IMR-90 (cell line): ENCODE results near the gene LOX. TPM values are rescaled to one million over a fixed set of nuclear protein-coding genes. Genes with fewer than 3 reads are reported as not detected.

Source experiments
- ATAC-seq: fragments of 200-7000 bp; cut with Tn5 transposase; 2 replicates; pipeline ENCODE4 v1.9.1; 2020; ENCODE audit warnings: low read depth, mild to moderate bottlenecking, moderate library complexity
- BruUV-seq: library from RNA; stranded (reverse); fragments of 400-500 nt; replicated peaks from 2 replicates; lab custom pipeline; 2021; lab: Mats Ljungman, UMichigan
- CTCF ChIA-PET: fragments of 300-600 bp; formaldehyde crosslinking; extraction: SDS; loops from one replicate; lab custom pipeline; 2021; ENCODE audit warnings: antibody characterized with exemption; lab: Yijun Ruan, JAX
- POLR2A ChIA-PET: fragments of 300-600 bp; sonication (Branson Sonifier 250); formaldehyde crosslinking; loops from one replicate; lab custom pipeline; 2022; ENCODE audit warnings: antibody characterized with exemption; ENCODE audit not compliant: unreplicated experiment; lab: Charles Lee
- DNase-seq: peaks from one replicate; pipeline ENCODE4 v3.0.0; 2013
- H2AFZ ChIP-seq: replicated peaks from 2 replicates; pipeline ENCODE3; 2013; ENCODE audit warnings: low read length, mild to moderate bottlenecking; ENCODE audit not compliant: poor library complexity
- H2AK5ac ChIP-seq: 2 replicates; pipeline ENCODE4 v1.6.1; 2013; ENCODE audit warnings: low read depth, low read length, inconsistent platforms
- H2AK9ac ChIP-seq: replicated peaks from 2 replicates; pipeline ENCODE3; 2013; ENCODE audit warnings: mild to moderate bottlenecking, low read depth, low read length, moderate library complexity; ENCODE audit not compliant: poor library complexity
- H2BK120ac ChIP-seq: 2 replicates; pipeline ENCODE4 v1.6.1; 2013; ENCODE audit warnings: low read depth, low read length, inconsistent platforms
- H2BK15ac ChIP-seq: 3 replicates; pipeline ENCODE4 v1.6.1; 2013; ENCODE audit warnings: low read depth, low read length, inconsistent platforms
- H2BK20ac ChIP-seq: 2 replicates; pipeline ENCODE4 v1.6.1; 2013; ENCODE audit warnings: low read depth, mild to moderate bottlenecking, inconsistent platforms, low read length, moderate library complexity
- H2BK5ac ChIP-seq: 2 replicates; pipeline ENCODE4 v1.6.1; 2013; ENCODE audit warnings: mild to moderate bottlenecking, low read depth, low read length, inconsistent platforms; ENCODE audit not compliant: poor library complexity, severe bottlenecking
- H3K14ac ChIP-seq: replicated peaks from 2 replicates; pipeline ENCODE4 v1.6.1; 2013; ENCODE audit warnings: low read depth, low read length, inconsistent platforms
- H3K18ac ChIP-seq: 2 replicates; pipeline ENCODE4 v1.6.1; 2013; ENCODE audit warnings: low read depth, low read length, control low read depth
- H3K23ac ChIP-seq: 2 replicates; pipeline ENCODE4 v1.6.1; 2013; ENCODE audit warnings: low read depth, low read length, inconsistent platforms
- H3K27ac ChIP-seq: 2 replicates; pipeline ENCODE4 v1.5.1; 2013; ENCODE audit warnings: mild to moderate bottlenecking, control low read depth, low read length; ENCODE audit not compliant: insufficient read depth
- H3K27me3 ChIP-seq: 2 replicates; pipeline ENCODE4 v1.6.1; 2013; ENCODE audit warnings: low read length; ENCODE audit not compliant: control insufficient read depth, insufficient read depth
- H3K36me3 ChIP-seq: 2 replicates; pipeline ENCODE4 v1.6.1; 2013; ENCODE audit warnings: low read length, mixed read lengths; ENCODE audit not compliant: control insufficient read depth, insufficient read depth
- H3K4ac ChIP-seq: 2 replicates; pipeline ENCODE4 v1.6.1; 2013; ENCODE audit warnings: low read depth, low read length, inconsistent platforms
- H3K4me1 ChIP-seq: 2 replicates; pipeline ENCODE4 v1.6.1; 2013; ENCODE audit warnings: low read length, mixed read lengths; ENCODE audit not compliant: control insufficient read depth, insufficient read depth
- H3K4me2 ChIP-seq: 2 replicates; pipeline ENCODE4 v1.6.1; 2013; ENCODE audit warnings: low read depth, mild to moderate bottlenecking, control low read depth, low read length, moderate library complexity
- H3K4me3 ChIP-seq: 2 replicates; pipeline ENCODE4 v1.5.1; 2013; ENCODE audit warnings: low read depth, mild to moderate bottlenecking, control low read depth, low read length, moderate library complexity; ENCODE audit not compliant: insufficient read depth
- H3K56ac ChIP-seq: 2 replicates; pipeline ENCODE4 v1.6.1; 2013; ENCODE audit warnings: low read length, inconsistent platforms; ENCODE audit not compliant: insufficient read depth; ENCODE audit errors: extremely low read depth
- H3K79me1 ChIP-seq, 2 experiments: 2 replicates each; pipeline ENCODE4 v1.6.1; 2013; ENCODE audit warnings: low read length in 2 of 2, inconsistent platforms in 1 of 2, low read depth in 1 of 2
- H3K9ac ChIP-seq: 2 replicates; pipeline ENCODE4 v1.6.1; 2013; ENCODE audit warnings: low read depth, low read length, control low read depth
- H3K9me1 ChIP-seq: 2 replicates; pipeline ENCODE4 v1.6.1; 2013; ENCODE audit warnings: low read length, inconsistent platforms; ENCODE audit not compliant: insufficient read depth
- H3K9me3 ChIP-seq: 2 replicates; pipeline ENCODE4 v1.6.1; 2013; ENCODE audit warnings: low read length; ENCODE audit not compliant: control insufficient read depth, insufficient read depth
- H4K20me1 ChIP-seq: 2 replicates; pipeline ENCODE4 v1.6.1; 2013; ENCODE audit warnings: low read length, inconsistent platforms; ENCODE audit not compliant: insufficient read depth
- H4K5ac ChIP-seq: 2 replicates; pipeline ENCODE4 v1.6.1; 2013; ENCODE audit warnings: mild to moderate bottlenecking, low read depth, low read length, control low read depth
- H4K8ac ChIP-seq, 2 experiments: 2 replicates each; pipeline ENCODE4 v1.6.1; 2013; ENCODE audit warnings: low read depth in 2 of 2, low read length in 2 of 2, control low read depth in 1 of 2, inconsistent platforms in 1 of 2
- H4K91ac ChIP-seq: 2 replicates; pipeline ENCODE4 v1.6.1; 2013; ENCODE audit warnings: low read depth, low read length, inconsistent platforms; ENCODE audit not compliant: insufficient read depth
- BHLHE40 ChIP-seq: fragments of 150-350 bp; IDR thresholded peaks from 2 replicates; pipeline ENCODE4 v1.6.1; 2016; ENCODE audit warnings: mild to moderate bottlenecking, low read depth, low read length
- CEBPB ChIP-seq: IDR thresholded peaks from 2 replicates; pipeline ENCODE4 v1.6.1; 2012; ENCODE audit warnings: low read depth, low read length, improper control_type of control experiment
- CHD1 ChIP-seq: IDR thresholded peaks from 2 replicates; pipeline ENCODE4 v1.6.1; 2012; ENCODE audit warnings: low read depth, low read length, improper control_type of control experiment
- CTCF ChIP-seq: conservative IDR thresholded peaks from 2 replicates; pipeline ENCODE4 v1.5.1; 2012; ENCODE audit warnings: mild to moderate bottlenecking, low read depth, low read length, improper control_type of control experiment
- FOS ChIP-seq: fragments of 150-350 bp; IDR thresholded peaks from 2 replicates; pipeline ENCODE4 v1.6.1; 2016; ENCODE audit warnings: low read depth, low read length
- MAFK ChIP-seq: IDR thresholded peaks from 2 replicates; pipeline ENCODE4 v1.6.1; 2012; ENCODE audit warnings: low read depth, low read length, improper control_type of control experiment
- MXI1 ChIP-seq: IDR thresholded peaks from 2 replicates; pipeline ENCODE4 v1.6.1; 2012; ENCODE audit warnings: low read depth, mild to moderate bottlenecking, low read length, moderate library complexity, borderline replicate concordance
- NFE2L2 ChIP-seq: fragments of 150-350 bp; IDR thresholded peaks from 2 replicates; pipeline ENCODE4 v1.6.1; 2016; ENCODE audit warnings: low read depth, mild to moderate bottlenecking, low read length
- POLR2A ChIP-seq: IDR thresholded peaks from 2 replicates; pipeline ENCODE4 v1.6.1; 2012; ENCODE audit warnings: mild to moderate bottlenecking, low read depth, low read length
- RAD21 ChIP-seq: IDR thresholded peaks from 2 replicates; pipeline ENCODE4 v1.6.1; 2012; ENCODE audit warnings: low read length, improper control_type of control experiment
- RCOR1 ChIP-seq: IDR thresholded peaks from 2 replicates; pipeline ENCODE4 v1.6.1; 2012; ENCODE audit warnings: mild to moderate bottlenecking, low read length, improper control_type of control experiment; ENCODE audit not compliant: insufficient replicate concordance
- SMC3 ChIP-seq: fragments of 150-350 bp; IDR thresholded peaks from 2 replicates; pipeline ENCODE4 v1.6.1; 2016; ENCODE audit warnings: low read depth, mild to moderate bottlenecking, antibody characterized with exemption, low read length, moderate library complexity
- USF2 ChIP-seq: fragments of 150-350 bp; IDR thresholded peaks from 2 replicates; pipeline ENCODE4 v1.6.1; 2017; ENCODE audit warnings: mild to moderate bottlenecking, antibody characterized with exemption, low read length, low read depth
- WGBS, 2 experiments: methylation state at CpG; one replicate each; pipeline versions ENCODE4 v1.1.5 to v1.1.7; 2013; ENCODE audit warnings: missing lambda C conversion rate in 2 of 2; ENCODE audit not compliant: insufficient read length in 1 of 2; ENCODE audit errors: extremely low coverage in 2 of 2; 5-methylcytosine and 5-hydroxymethylcytosine counted together
- dilution Hi-C: fragments of 300-500 bp; cut with HindIII; formaldehyde crosslinking; loops from one replicate; pipeline ENCODE4 v1.14.3; 2018; ENCODE audit warnings: low sequenced_read_pairs; ENCODE audit not compliant: unreplicated experiment
- in situ Hi-C: fragments of 300-500 bp; cut with MboI; formaldehyde crosslinking; loops from 3 replicates; pipeline ENCODE4 v1.14.3; 2019; ENCODE audit warnings: low sequenced_read_pairs, inconsistent platforms, mixed read lengths
- intact Hi-C: fragments of 100-400 bp; cut with micrococcal nuclease; formaldehyde crosslinking; loops from 2 replicates; pipeline ENCODE4 v1.10.0; 2022
- polyA plus RNA-seq, 3 experiments: library from polyadenylated mRNA; depleted of rRNA; stranded (reverse); fragments of >200 nt; gene quantifications; 2 replicates each; pipeline ENCODE4 v1.2.3, GENCODE V29; 2012; ENCODE audit warnings: low replicate concordance in 1 of 3
- total RNA-seq: library from RNA; depleted of rRNA; stranded (reverse); fragments of >200 nt; gene quantifications from 2 replicates; pipeline ENCODE4 v1.2.3, GENCODE V29; 2012

LOX gene
- total and polyA plus RNA-seq, 2 of the 4 experiments (the other 2 are of a cell fraction): 277 to 662 TPM

- Histone ChIP-seq H3K27ac (no peak overlapping the region), H3K9me1 (no peaks in the 10 kb centered on the region), H3K4me2 (no peak overlapping the region), H2AK5ac (no peak overlapping the region), H4K5ac (no peak overlapping the region), H3K36me3 (no peaks in the 10 kb centered on the region; the same call in 1 of the 2 replicates), H3K14ac (no peak overlapping the region), H3K56ac (no peak overlapping the region), H2BK5ac (no peak overlapping the region), H3K79me1 (peaks cover 4 to 13% of the 10 kb centered on the region in 2 experiments), H3K9me3 (no peaks in the 10 kb centered on the region), H2AK9ac (no peak overlapping the region), H4K91ac (no peak overlapping the region), H2BK120ac (no peak overlapping the region), H3K9ac (no peak overlapping the region), H3K18ac (no peak overlapping the region), H3K23ac (no peak overlapping the region), H3K4me3 (no peak overlapping the region), H4K8ac (no peak overlapping the region), H2BK20ac (no peak overlapping the region), H2AFZ (no peak overlapping the region), H2BK15ac (no peak overlapping the region), H3K27me3 (no peaks in the 10 kb centered on the region), H3K4ac (no peak overlapping the region), H3K4me1 (no peaks in the 10 kb centered on the region), H4K20me1 (no peaks in the 10 kb centered on the region)
- intact Hi-C loops (no loop called here), dilution Hi-C loops (no loop called here), in situ Hi-C loops (no loop called here)
- no TSS peak for BruUV-seq
- TF ChIP-seq CTCF (no peak), MAFK (no peak), RAD21 (no peak), POLR2A (no peak), FOS (no peak), CHD1 (no peak), BHLHE40 (no peak), NFE2L2 (no peak), RCOR1 (no peak), SMC3 (no peak), CEBPB (no peak), USF2 (no peak), MXI1 (no peak)
- DNase-seq: no peak
- ATAC-seq: no peak
- POLR2A ChIA-PET: no interaction called here
- CTCF ChIA-PET: no interaction called here
- WGBS, 2 experiments: no CpG with 5 or more reads among the region's 5 CpGs
Measured at GRCh38 chr5:122015471-122015870, 62.6 kb downstream of the LOX start.
